ENCODE measurements around the gene E2F8.

E2F8 gene

DNA sequence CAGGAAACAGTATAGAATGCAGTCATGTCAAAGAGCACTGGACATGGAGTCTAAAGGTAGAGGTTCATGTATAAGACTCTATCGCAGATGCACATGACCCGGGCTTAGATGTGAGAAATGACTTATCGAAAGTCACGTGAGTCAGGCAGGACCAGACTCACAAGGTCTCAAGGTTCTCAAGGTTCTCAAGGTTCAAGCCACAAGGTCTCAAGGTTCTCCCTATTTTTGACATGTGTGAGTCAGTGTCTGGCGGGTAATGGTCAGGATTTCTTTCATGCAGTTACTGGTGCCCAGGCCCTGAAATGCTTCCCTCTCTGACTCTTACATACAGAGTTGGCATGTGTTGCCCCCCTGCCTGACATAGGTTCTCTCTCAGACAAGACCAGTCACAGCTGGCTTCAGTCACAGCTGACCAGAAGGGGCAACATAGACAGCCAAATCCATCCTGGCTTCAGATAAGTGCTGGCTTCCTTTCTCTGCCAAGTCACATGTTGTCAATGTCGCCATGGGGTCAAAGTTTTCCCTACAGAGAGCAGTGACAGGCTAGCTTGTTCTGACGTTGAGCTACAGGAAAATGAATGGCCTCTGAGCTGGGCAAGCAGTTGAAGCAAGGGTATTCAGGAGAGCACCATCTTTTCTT is 49.1 kb downstream of the E2F8 start:
- no peak overlapping the region for H3K4me3 ChIP-seq (ENCODE audit: low read length)
- H3K9ac ChIP-seq (ENCODE audit: low read length), result no peak overlapping the region
- no peaks in the 10 kb centered on the region for H4K20me1 ChIP-seq (ENCODE audit: insufficient read depth, low read length)
- TF ChIP-seq EZH2phosphoT487 (IDR thresholded peaks at IDR 0.05; ENCODE audit: low read depth), result no peak
- TF ChIP-seq, protein P1, sequence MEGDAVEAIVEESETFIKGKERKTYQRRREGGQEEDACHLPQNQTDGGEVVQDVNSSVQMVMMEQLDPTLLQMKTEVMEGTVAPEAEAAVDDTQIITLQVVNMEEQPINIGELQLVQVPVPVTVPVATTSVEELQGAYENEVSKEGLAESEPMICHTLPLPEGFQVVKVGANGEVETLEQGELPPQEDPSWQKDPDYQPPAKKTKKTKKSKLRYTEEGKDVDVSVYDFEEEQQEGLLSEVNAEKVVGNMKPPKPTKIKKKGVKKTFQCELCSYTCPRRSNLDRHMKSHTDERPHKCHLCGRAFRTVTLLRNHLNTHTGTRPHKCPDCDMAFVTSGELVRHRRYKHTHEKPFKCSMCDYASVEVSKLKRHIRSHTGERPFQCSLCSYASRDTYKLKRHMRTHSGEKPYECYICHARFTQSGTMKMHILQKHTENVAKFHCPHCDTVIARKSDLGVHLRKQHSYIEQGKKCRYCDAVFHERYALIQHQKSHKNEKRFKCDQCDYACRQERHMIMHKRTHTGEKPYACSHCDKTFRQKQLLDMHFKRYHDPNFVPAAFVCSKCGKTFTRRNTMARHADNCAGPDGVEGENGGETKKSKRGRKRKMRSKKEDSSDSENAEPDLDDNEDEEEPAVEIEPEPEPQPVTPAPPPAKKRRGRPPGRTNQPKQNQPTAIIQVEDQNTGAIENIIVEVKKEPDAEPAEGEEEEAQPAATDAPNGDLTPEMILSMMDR (IDR thresholded peaks at IDR 0.05; ENCODE audit: low read depth, low read length), result no peak
- no peaks in the 10 kb centered on the region for H3K9me3 ChIP-seq (ENCODE audit: insufficient read depth, low read length)
- H3K27ac ChIP-seq (ENCODE audit: low read length), result no peak overlapping the region
- no peaks in the 10 kb centered on the region for H3K4me1 ChIP-seq (ENCODE audit: low read length)
- H3K27me3 ChIP-seq (ENCODE audit: low read depth, low read length), result no peaks in the 10 kb centered on the region
- H3K36me3 ChIP-seq (replicated peaks; ENCODE audit: low read depth, low read length), result no peaks in the 10 kb centered on the region
- H2AFZ ChIP-seq (ENCODE audit: low read depth, low read length), result no peak overlapping the region
- H3K79me2 ChIP-seq (ENCODE audit: low read length), result no peaks in the 10 kb centered on the region
- H3K4me2 ChIP-seq (ENCODE audit: low read length), result no peak overlapping the region

DNA sequence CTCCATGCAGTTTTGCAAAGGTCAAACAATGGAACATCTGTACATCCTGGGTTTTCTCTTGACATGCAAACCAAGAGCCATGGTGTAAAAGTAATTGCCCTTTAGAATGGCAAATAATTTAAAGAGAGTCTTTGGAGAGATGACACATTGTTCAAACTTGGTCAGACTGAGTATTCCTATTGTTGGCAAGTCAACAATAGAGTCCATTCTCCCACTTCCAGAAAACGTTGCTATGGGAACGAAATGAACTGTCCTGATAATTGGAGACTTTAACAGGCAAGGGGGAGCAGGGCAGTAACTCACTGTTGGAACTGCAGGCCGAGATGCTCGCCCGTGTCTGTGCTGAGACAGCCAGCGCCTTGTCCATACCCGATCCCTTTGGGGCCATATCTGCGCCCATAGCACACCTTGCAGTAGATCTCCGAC is 52.9 kb downstream of the E2F8 start:
- H3K79me2 ChIP-seq (ENCODE audit: low read length), result no peaks in the 10 kb centered on the region
- TF ChIP-seq EZH2phosphoT487 (IDR thresholded peaks at IDR 0.05; ENCODE audit: low read depth), result no peak
- TF ChIP-seq, protein P1 (IDR thresholded peaks at IDR 0.05; ENCODE audit: low read depth, low read length), result no peak

DNA sequence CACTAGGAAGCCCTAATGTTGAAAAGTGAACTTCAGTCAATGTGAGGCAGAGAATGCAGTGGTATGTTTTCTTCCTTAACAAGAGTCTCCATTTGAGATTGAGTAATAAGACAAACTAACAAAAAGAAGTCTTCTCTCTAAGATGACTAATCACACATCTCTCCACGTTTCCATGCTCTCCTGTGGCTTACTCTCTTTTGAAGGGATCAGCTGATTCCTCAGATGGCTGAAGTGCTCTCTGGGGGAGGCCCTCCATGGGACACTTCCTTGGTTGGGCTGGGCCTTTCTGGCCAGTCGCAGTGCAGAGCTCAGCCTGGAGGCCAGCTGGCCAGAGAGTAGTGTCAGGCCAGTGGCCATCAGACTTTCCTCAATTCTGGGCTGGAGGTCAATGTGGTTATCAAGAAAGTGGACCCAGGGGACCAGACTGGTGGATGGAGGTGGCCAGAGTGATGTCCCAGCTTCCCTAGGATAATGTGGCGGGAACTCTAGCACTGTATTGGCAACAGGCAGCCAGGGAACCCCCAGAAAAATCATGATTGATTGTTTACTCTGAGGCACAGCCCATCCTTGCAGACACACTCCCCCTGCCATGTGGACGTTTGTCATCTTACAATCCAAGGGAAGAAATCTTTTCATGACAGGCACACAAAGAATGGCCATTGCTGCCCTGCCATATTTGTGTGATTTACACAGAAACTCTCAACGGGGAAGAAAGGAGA is 53.5 kb downstream of the E2F8 start:
- Histone ChIP-seq H2AFZ (ENCODE audit: low read depth, low read length) (no peak overlapping the region), H3K27ac (ENCODE audit: low read length) (no peak overlapping the region), H3K79me2 (ENCODE audit: low read length) (no peaks in the 10 kb centered on the region), H4K20me1 (ENCODE audit: insufficient read depth, low read length) (no peaks in the 10 kb centered on the region), H3K4me2 (ENCODE audit: low read length) (no peak overlapping the region), H3K36me3 (replicated peaks; ENCODE audit: low read depth, low read length) (no peaks in the 10 kb centered on the region), H3K9me3 (ENCODE audit: insufficient read depth, low read length) (no peaks in the 10 kb centered on the region), H3K27me3 (ENCODE audit: low read depth, low read length) (no peaks in the 10 kb centered on the region), H3K9ac (ENCODE audit: low read length) (no peak overlapping the region), H3K4me3 (ENCODE audit: low read length) (no peak overlapping the region), H3K4me1 (ENCODE audit: low read length) (no peaks in the 10 kb centered on the region)
- TF ChIP-seq, protein P1 (IDR thresholded peaks at IDR 0.05; ENCODE audit: low read depth, low read length), result no peak
- TF ChIP-seq EZH2phosphoT487 (IDR thresholded peaks at IDR 0.05; ENCODE audit: low read depth), result no peak

More for the DNA sequence above, 52.9 kb downstream of the E2F8 start:
- Histone ChIP-seq H2AFZ (ENCODE audit: low read depth, low read length) (no peak overlapping the region), H4K20me1 (ENCODE audit: insufficient read depth, low read length) (no peaks in the 10 kb centered on the region), H3K9ac (ENCODE audit: low read length) (no peak overlapping the region), H3K27ac (ENCODE audit: low read length) (no peak overlapping the region), H3K27me3 (ENCODE audit: low read depth, low read length) (no peaks in the 10 kb centered on the region), H3K4me2 (ENCODE audit: low read length) (no peak overlapping the region), H3K9me3 (ENCODE audit: insufficient read depth, low read length) (no peaks in the 10 kb centered on the region), H3K4me3 (ENCODE audit: low read length) (no peak overlapping the region), H3K36me3 (replicated peaks; ENCODE audit: low read depth, low read length) (no peaks in the 10 kb centered on the region), H3K4me1 (ENCODE audit: low read length) (no peaks in the 10 kb centered on the region)

DNA sequence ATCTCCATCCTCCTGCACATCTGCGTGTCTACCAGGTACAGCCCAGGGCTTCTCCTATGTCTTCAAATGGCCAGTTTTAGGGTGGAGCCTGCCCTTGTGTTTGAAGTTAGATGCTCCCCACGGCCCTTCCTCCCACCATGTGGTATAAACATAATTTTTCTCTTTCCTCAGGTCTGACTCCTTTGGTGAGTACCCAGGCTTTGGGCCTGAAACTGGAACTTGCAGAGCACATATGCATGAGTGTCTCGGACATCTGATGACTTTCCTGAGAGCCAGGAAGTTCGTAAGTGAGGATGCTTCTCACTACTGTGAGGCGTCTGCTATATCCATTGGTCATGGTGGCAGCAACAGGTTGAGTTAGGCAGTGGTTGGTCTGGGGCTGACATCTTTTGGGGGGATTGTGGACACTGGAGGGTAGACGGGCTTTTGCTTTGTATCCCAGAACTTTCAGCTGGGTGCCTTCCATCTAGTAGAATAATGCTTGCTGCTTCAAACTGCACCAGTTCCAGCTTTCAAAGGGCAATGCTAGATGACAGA is 55.2 kb downstream of the E2F8 start:
- Histone ChIP-seq H3K4me1 (ENCODE audit: low read length) (no peaks in the 10 kb centered on the region), H4K20me1 (ENCODE audit: insufficient read depth, low read length) (no peaks in the 10 kb centered on the region), H3K4me3 (ENCODE audit: low read length) (no peak overlapping the region), H3K27ac (ENCODE audit: low read length) (no peak overlapping the region), H3K9me3 (ENCODE audit: insufficient read depth, low read length) (no peaks in the 10 kb centered on the region), H3K27me3 (ENCODE audit: low read depth, low read length) (no peaks in the 10 kb centered on the region), H3K79me2 (ENCODE audit: low read length) (no peaks in the 10 kb centered on the region), H2AFZ (ENCODE audit: low read depth, low read length) (no peak overlapping the region), H3K4me2 (ENCODE audit: low read length) (no peak overlapping the region), H3K9ac (ENCODE audit: low read length) (no peak overlapping the region), H3K36me3 (replicated peaks; ENCODE audit: low read depth, low read length) (no peaks in the 10 kb centered on the region)
- TF ChIP-seq EZH2phosphoT487 (IDR thresholded peaks at IDR 0.05; ENCODE audit: low read depth), result no peak
- TF ChIP-seq, protein P1 (IDR thresholded peaks at IDR 0.05; ENCODE audit: low read depth, low read length), result no peak

Measured in OCI-LY3 (cell line).